Naive thymus-derived CD8-positive, alpha-beta T cell (primary cell): Measurements from ENCODE around the gene RHBDF2. TPM values are rescaled to one million over a fixed set of nuclear protein-coding genes. Genes with fewer than 3 reads are reported as not detected.

ENCODE experiments used
- polyA plus RNA-seq, 3 donors: library from polyadenylated mRNA; unstranded; fragments of 300-500 nt; fragmentation: Illumina TruSeq; gene quantifications; one replicate each; pipeline ENCODE4 v1.2.3, GENCODE V29; 2021
- total RNA-seq, 8 experiments: library from RNA in 2 of 8; stranded (reverse) in 2 of 8; gene quantifications; one replicate each; pipeline ENCODE4 v1.2.3 and lab custom pipeline; 2021 to 2026

The RHBDF2 gene
- total and polyA plus RNA-seq, 5 experiments from 2014 or later = 4.8 to 62.4 (median 10.2) TPM

Other genes with a start within 250 kb of the RHBDF2 start
- gene UBALD2, start 236.1 kb downstream of the RHBDF2 start, total RNA-seq = 100 to 1,000 TPM; 111 to 122 TPM
- 1 to 10 TPM; 6.6 to 9.7 (median 8.2) TPM for gene UBALD2, start 236.1 kb downstream of the RHBDF2 start, polyA plus RNA-seq
- gene QRICH2, start 193.1 kb downstream of the RHBDF2 start, total RNA-seq = 1 to 10 TPM; 6.5 to 8.3 TPM
- gene QRICH2, start 193.1 kb downstream of the RHBDF2 start, polyA plus RNA-seq = under 1 TPM; 0.13 to 0.59 (median 0.23) TPM
- 10 to 100 TPM; 42.5 to 44.7 TPM for gene PRPSAP1, start 147.5 kb downstream of the RHBDF2 start, total RNA-seq
- 10 to 100 TPM; 37.9 to 62.9 (median 54.7) TPM for gene PRPSAP1, start 147.5 kb downstream of the RHBDF2 start, polyA plus RNA-seq
- gene SPHK1, start 116.8 kb downstream of the RHBDF2 start, total RNA-seq = under 1 TPM; 0.85 to 0.91 TPM
- gene SPHK1, start 116.8 kb downstream of the RHBDF2 start, polyA plus RNA-seq = under 1 TPM in 2 of 3 donors, not detected in 1; 0.31 to 0.37 TPM
- gene UBE2O, start 48.3 kb downstream of the RHBDF2 start, total RNA-seq = 10 to 100 TPM; 49.7 to 50.4 TPM
- gene UBE2O, start 48.3 kb downstream of the RHBDF2 start, polyA plus RNA-seq = 10 to 100 TPM in 2 of 3 donors, 1 to 10 TPM in 1; 8.8 to 14.4 (median 10.6) TPM
- not detected for gene AANAT, start 33.8 kb downstream of the RHBDF2 start, total RNA-seq
- gene AANAT, start 33.8 kb downstream of the RHBDF2 start, polyA plus RNA-seq = not detected
- gene CYGB, start 36.3 kb upstream of the RHBDF2 start, total RNA-seq = 1 to 10 TPM in 1 of 2 experiments, under 1 TPM in 1; 0.52 to 2.1 TPM
- 1 to 10 TPM in 1 of 3 donors, under 1 TPM in 2; 0.40 to 1.0 (median 0.53) TPM for gene CYGB, start 36.3 kb upstream of the RHBDF2 start, polyA plus RNA-seq
- gene PRCD, start 38.6 kb upstream of the RHBDF2 start, total RNA-seq = 1 to 10 TPM; 4.0 to 5.3 TPM
- gene PRCD, start 38.6 kb upstream of the RHBDF2 start, polyA plus RNA-seq = 10 to 100 TPM in 1 of 3 donors, 1 to 10 TPM in 2; 5.0 to 11.4 (median 7.1) TPM
- gene ST6GALNAC2, start 84.4 kb upstream of the RHBDF2 start, total RNA-seq = under 1 TPM in 1 of 2 experiments, not detected in 1; 0.44 TPM
- gene ST6GALNAC2, start 84.4 kb upstream of the RHBDF2 start, polyA plus RNA-seq = 1 to 10 TPM in 1 of 3 donors, not detected in 2; 1.1 TPM
- not detected for gene ST6GALNAC1, start 142.3 kb upstream of the RHBDF2 start, total RNA-seq
- under 1 TPM in 2 of 3 donors, not detected in 1; 0.07 to 0.52 TPM for gene ST6GALNAC1, start 142.3 kb upstream of the RHBDF2 start, polyA plus RNA-seq
- gene MXRA7, start 209.5 kb upstream of the RHBDF2 start, total RNA-seq = 10 to 100 TPM; 13.9 to 16.3 TPM
- 10 to 100 TPM in 1 of 3 donors, 1 to 10 TPM in 2; 2.2 to 25.3 (median 5.4) TPM for gene MXRA7, start 209.5 kb upstream of the RHBDF2 start, polyA plus RNA-seq
- 10 to 100 TPM; 36.6 to 37.8 TPM for gene JMJD6, start 225.2 kb upstream of the RHBDF2 start, total RNA-seq
- gene JMJD6, start 225.2 kb upstream of the RHBDF2 start, polyA plus RNA-seq = 10 to 100 TPM; 10.2 to 34.2 (median 14.4) TPM
- gene METTL23, start 225.4 kb upstream of the RHBDF2 start, total RNA-seq = 10 to 100 TPM; 86.2 to 86.9 TPM
- gene METTL23, start 225.4 kb upstream of the RHBDF2 start, polyA plus RNA-seq = 100 to 1,000 TPM; 140 to 154 (median 146) TPM
- gene SRSF2, start 235.9 kb upstream of the RHBDF2 start, total RNA-seq = 100 to 1,000 TPM; 358 to 377 TPM
- 100 to 1,000 TPM; 101 to 106 (median 105) TPM for gene SRSF2, start 235.9 kb upstream of the RHBDF2 start, polyA plus RNA-seq
- 10 to 100 TPM; 28.2 to 30.4 TPM for gene MFSD11, start 236.7 kb upstream of the RHBDF2 start, total RNA-seq
- 10 to 100 TPM; 18.1 to 23.6 (median 18.9) TPM for gene MFSD11, start 236.7 kb upstream of the RHBDF2 start, polyA plus RNA-seq